Trophoblast cell (in vitro differentiated cells and primary cell): ENCODE measurements around the gene GALNT16.
A peak's percentile ranks its signal among the peaks of the same experiment; 100 is the strongest.

ENCODE experiments used
- DNase-seq, 2 donors: peaks; one replicate each; pipeline ENCODE4 v3.0.0-alpha.2; 2016
- H2AFZ ChIP-seq: 2 replicates; pipeline ENCODE4 v1.6.1; 2013; ENCODE audit warnings: low read length, moderate library complexity, mild to moderate bottlenecking; ENCODE audit not compliant: insufficient read depth, poor library complexity
- H2AK5ac ChIP-seq: 2 replicates; pipeline ENCODE4 v1.6.1; 2013; ENCODE audit warnings: mild to moderate bottlenecking, low read length
- H2BK120ac ChIP-seq: 2 replicates; pipeline ENCODE4 v1.6.1; 2013; ENCODE audit warnings: low read length, mild to moderate bottlenecking, moderate library complexity; ENCODE audit not compliant: insufficient read depth, poor library complexity
- H2BK12ac ChIP-seq: 2 replicates; pipeline ENCODE4 v1.6.1; 2013; ENCODE audit warnings: mild to moderate bottlenecking, low read length, moderate library complexity
- H2BK5ac ChIP-seq: 2 replicates; pipeline ENCODE4 v1.6.1; 2013; ENCODE audit warnings: low read length, low read depth, moderate library complexity, mild to moderate bottlenecking; ENCODE audit not compliant: poor library complexity
- H3K14ac ChIP-seq: 2 replicates; pipeline ENCODE4 v1.6.1; 2013; ENCODE audit warnings: mild to moderate bottlenecking, low read length
- H3K18ac ChIP-seq: 2 replicates; pipeline ENCODE4 v1.6.1; 2013; ENCODE audit warnings: mild to moderate bottlenecking, low read length
- H3K23ac ChIP-seq: 2 replicates; pipeline ENCODE4 v1.6.1; 2013; ENCODE audit warnings: low read length
- H3K27ac ChIP-seq: 2 replicates; pipeline ENCODE4 v1.5.1; 2013; ENCODE audit warnings: low read depth, mild to moderate bottlenecking, inconsistent platforms, low read length, moderate library complexity
- H3K27me3 ChIP-seq: 2 replicates; pipeline ENCODE4 v1.6.1; 2013; ENCODE audit warnings: inconsistent platforms, mild to moderate bottlenecking, low read length, moderate library complexity; ENCODE audit not compliant: insufficient read depth
- H3K36me3 ChIP-seq, 2 experiments: 1 replicate in 1 of 2; 2 replicates in 1 of 2; pipeline ENCODE4 v1.6.1; 2013; ENCODE audit warnings: low read length in 2 of 2, mild to moderate bottlenecking in 2 of 2, moderate library complexity in 1 of 2; ENCODE audit not compliant: insufficient read depth in 2 of 2, control insufficient read depth in 1 of 2
- H3K4ac ChIP-seq: 2 replicates; pipeline ENCODE4 v1.6.1; 2013; ENCODE audit warnings: low read depth, mild to moderate bottlenecking, low read length, moderate library complexity
- H3K4me1 ChIP-seq, 2 experiments: 1 replicate in 1 of 2; 2 replicates in 1 of 2; pipeline ENCODE4 v1.6.1; 2013; ENCODE audit warnings: low read length in 2 of 2, mild to moderate bottlenecking in 2 of 2, moderate library complexity in 1 of 2; ENCODE audit not compliant: insufficient read depth in 2 of 2, control insufficient read depth in 1 of 2
- H3K4me2 ChIP-seq: 2 replicates; pipeline ENCODE4 v1.6.1; 2013; ENCODE audit warnings: inconsistent platforms, mild to moderate bottlenecking, low read length, moderate library complexity
- H3K4me3 ChIP-seq: 2 replicates; pipeline ENCODE4 v1.5.1; 2013; ENCODE audit warnings: mild to moderate bottlenecking, low read depth, low read length, inconsistent platforms
- H3K79me1 ChIP-seq: one replicate; pipeline ENCODE4 v1.6.1; 2013; ENCODE audit warnings: low read length
- H3K79me2 ChIP-seq: 2 replicates; pipeline ENCODE4 v1.6.1; 2013; ENCODE audit warnings: low read length, mild to moderate bottlenecking; ENCODE audit not compliant: control insufficient read depth, insufficient read depth, poor library complexity
- H3K9ac ChIP-seq: 2 replicates; pipeline ENCODE4 v1.6.1; 2013; ENCODE audit warnings: mild to moderate bottlenecking, low read length
- H3K9me3 ChIP-seq: 2 replicates; pipeline ENCODE4 v1.6.1; 2013; ENCODE audit warnings: low read depth, mild to moderate bottlenecking, control low read depth, inconsistent platforms, low read length; ENCODE audit not compliant: insufficient read depth
- H4K12ac ChIP-seq: 2 replicates; pipeline ENCODE4 v1.6.1; 2013; ENCODE audit warnings: low read depth, mild to moderate bottlenecking, low read length, moderate library complexity
- H4K8ac ChIP-seq: 2 replicates; pipeline ENCODE4 v1.6.1; 2013; ENCODE audit warnings: low read depth, mild to moderate bottlenecking, low read length, moderate library complexity
- H4K91ac ChIP-seq: one replicate; pipeline ENCODE4 v1.6.1; 2013; ENCODE audit warnings: low read depth, mild to moderate bottlenecking, low read length, moderate library complexity
- WGBS: extraction: QIAGEN DNeasy Blood & Tissue Kit; methylation state at CpG from one replicate; pipeline ENCODE4 v1.1.7; 2013; ENCODE audit warnings: missing lambda C conversion rate; ENCODE audit not compliant: insufficient read length, insufficient coverage; ENCODE audit errors: extremely low coverage; 5-methylcytosine and 5-hydroxymethylcytosine counted together

GALNT16 gene

DNA sequence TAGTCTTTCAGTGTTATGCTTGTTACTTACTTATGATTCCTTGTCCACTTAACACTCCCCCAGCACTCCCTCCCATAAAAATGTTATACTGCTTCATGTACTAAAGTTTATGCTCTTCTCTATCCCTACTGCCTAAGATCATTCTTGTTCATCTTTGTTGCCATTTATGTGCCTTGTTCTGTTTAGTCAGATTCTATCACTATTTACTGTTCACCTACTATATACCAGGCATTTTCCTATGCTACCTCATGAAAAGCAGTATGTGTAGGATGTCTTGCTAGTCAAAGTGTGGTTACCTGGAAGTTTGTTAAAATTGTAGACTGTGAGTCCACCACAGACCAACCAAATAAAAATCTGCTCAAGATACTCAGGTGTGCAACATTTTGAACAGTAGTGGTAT is 114.3 kb downstream of the GALNT16 start:
- no peak overlapping the region for H2AK5ac ChIP-seq
- H3K36me3 ChIP-seq: peaks cover 0 to 12% of the 10 kb centered on the region in 2 experiments
- no peak overlapping the region for H4K12ac ChIP-seq
- H3K9me3 ChIP-seq: no peaks in the 10 kb centered on the region
- no peak overlapping the region for H3K18ac ChIP-seq
- no peak overlapping the region for H3K14ac ChIP-seq
- H2BK120ac ChIP-seq: no peak overlapping the region
- no peak overlapping the region for H4K91ac ChIP-seq
- no peak overlapping the region for H4K8ac ChIP-seq
- DNase-seq: no peak
- no peaks in the 10 kb centered on the region for H3K27me3 ChIP-seq
- H2BK5ac ChIP-seq: no peak overlapping the region
- no peaks in the 10 kb centered on the region for H3K4me1 ChIP-seq
- H3K4me2 ChIP-seq: no peak overlapping the region
- H2BK12ac ChIP-seq: no peak overlapping the region
- no peak overlapping the region for H3K9ac ChIP-seq
- H2AFZ ChIP-seq: no peak overlapping the region
- H3K4ac ChIP-seq: no peak overlapping the region
- no peaks in the 10 kb centered on the region for H3K79me2 ChIP-seq
- no peak overlapping the region for H3K27ac ChIP-seq
- no peaks in the 10 kb centered on the region for H3K79me1 ChIP-seq
- H3K23ac ChIP-seq: no peak overlapping the region
- no peak overlapping the region for H3K4me3 ChIP-seq

DNA sequence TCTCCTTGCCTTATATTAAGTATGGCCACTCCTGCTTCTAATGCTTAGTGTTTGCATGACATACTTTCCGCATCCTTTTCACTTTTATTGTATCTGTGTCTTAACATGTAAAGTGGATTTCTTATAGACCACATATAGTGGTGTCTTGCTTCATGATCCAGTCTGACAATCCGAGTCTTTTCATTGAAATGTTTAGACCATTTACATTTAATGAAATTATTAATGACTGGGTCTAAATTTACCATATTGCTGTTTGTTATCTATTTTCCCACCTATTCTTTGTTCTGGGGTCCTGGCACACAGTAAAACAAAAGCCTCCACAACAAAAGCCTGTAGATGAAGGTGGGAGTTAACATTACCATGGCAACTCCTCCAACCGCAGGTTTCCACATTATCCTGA is 115.2 kb downstream of the GALNT16 start:
- Histone ChIP-seq H3K4me3 (no peak overlapping the region), H3K79me2 (no peaks in the 10 kb centered on the region), H3K18ac (no peak overlapping the region), H3K36me3 (peaks cover 0 to 12% of the 10 kb centered on the region in 2 experiments), H3K4ac (no peak overlapping the region), H4K8ac (no peak overlapping the region), H3K27me3 (no peaks in the 10 kb centered on the region), H2BK12ac (no peak overlapping the region), H2BK120ac (no peak overlapping the region), H3K4me2 (no peak overlapping the region), H3K23ac (no peak overlapping the region), H2AFZ (no peak overlapping the region), H3K4me1 (no peaks in the 10 kb centered on the region), H4K12ac (no peak overlapping the region), H3K9me3 (no peaks in the 10 kb centered on the region), H3K9ac (no peak overlapping the region), H3K14ac (no peak overlapping the region), H2BK5ac (no peak overlapping the region), H3K27ac (no peak overlapping the region), H3K79me1 (no peaks in the 10 kb centered on the region), H2AK5ac (no peak overlapping the region), H4K91ac (no peak overlapping the region)
- no CpG with 5 or more reads among the region's 3 CpGs for WGBS
- no peak for DNase-seq

DNA sequence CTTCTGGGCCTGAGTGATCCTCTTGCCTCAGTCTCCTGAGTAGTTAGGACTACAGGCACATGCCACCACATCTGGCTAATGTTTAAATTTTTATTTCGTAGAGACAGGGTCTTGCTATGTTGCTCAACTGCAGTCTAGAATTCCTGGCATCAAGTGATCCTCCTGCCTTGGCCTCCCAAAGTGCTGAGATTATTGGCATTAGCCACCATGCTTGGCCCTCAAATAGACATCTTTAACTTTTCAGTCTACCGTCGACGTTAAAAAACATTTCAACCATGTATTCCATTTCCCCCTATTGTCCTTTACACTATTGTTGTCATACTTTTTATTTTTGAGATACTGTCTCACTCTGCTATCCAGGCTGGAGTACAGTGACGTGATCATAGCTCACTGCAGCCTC is 115.8 kb downstream of the GALNT16 start:
- no peak overlapping the region for H3K27ac ChIP-seq
- no peak overlapping the region for H4K8ac ChIP-seq
- WGBS: no CpG with 5 or more reads among the region's 5 CpGs
- H3K4me2 ChIP-seq: no peak overlapping the region
- no peak overlapping the region for H3K18ac ChIP-seq
- H2BK120ac ChIP-seq: no peak overlapping the region
- no peaks in the 10 kb centered on the region for H3K27me3 ChIP-seq
- H3K4ac ChIP-seq: no peak overlapping the region
- no peak overlapping the region for H3K4me3 ChIP-seq
- H3K23ac ChIP-seq: no peak overlapping the region
- H3K36me3 ChIP-seq: peaks cover 2 to 14% of the 10 kb centered on the region in 2 experiments
- H3K9ac ChIP-seq: no peak overlapping the region
- DNase-seq: no peak
- H3K9me3 ChIP-seq: no peaks in the 10 kb centered on the region
- no peak overlapping the region for H2AFZ ChIP-seq
- no peak overlapping the region for H3K14ac ChIP-seq
- H4K91ac ChIP-seq: no peak overlapping the region
- H2AK5ac ChIP-seq: no peak overlapping the region
- no peak overlapping the region for H2BK5ac ChIP-seq
- no peak overlapping the region for H4K12ac ChIP-seq
- H3K4me1 ChIP-seq: no peaks in the 10 kb centered on the region
- H3K79me1 ChIP-seq: no peaks in the 10 kb centered on the region
- H2BK12ac ChIP-seq: no peak overlapping the region
- no peaks in the 10 kb centered on the region for H3K79me2 ChIP-seq

DNA sequence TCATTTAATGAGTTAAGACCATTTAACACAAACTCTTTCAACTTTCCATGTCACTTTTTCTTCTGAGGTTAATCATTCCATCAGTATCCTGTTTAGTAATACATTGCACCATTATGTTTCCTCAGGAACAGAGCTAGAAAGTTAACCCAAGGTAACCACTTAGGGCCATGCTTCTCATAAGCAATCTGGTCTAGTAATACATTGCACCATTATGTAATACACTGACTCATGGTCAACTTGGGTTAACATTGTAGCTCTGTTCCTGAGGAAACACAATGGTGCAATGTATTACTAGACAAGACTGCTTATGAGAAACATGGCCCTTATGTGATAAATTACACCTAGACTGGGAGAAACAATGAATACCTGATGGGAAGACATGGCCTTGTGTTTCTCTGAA is 116.5 kb downstream of the GALNT16 start:
- no peak overlapping the region for H4K8ac ChIP-seq
- no peaks in the 10 kb centered on the region for H3K4me1 ChIP-seq
- no peak overlapping the region for H4K91ac ChIP-seq
- H3K27me3 ChIP-seq: no peaks in the 10 kb centered on the region
- no peaks in the 10 kb centered on the region for H3K9me3 ChIP-seq
- H2BK120ac ChIP-seq: no peak overlapping the region
- no peak overlapping the region for H4K12ac ChIP-seq
- H2AK5ac ChIP-seq: no peak overlapping the region
- H2BK12ac ChIP-seq: no peak overlapping the region
- H3K4ac ChIP-seq: no peak overlapping the region
- peaks cover 2 to 14% of the 10 kb centered on the region in 2 experiments for H3K36me3 ChIP-seq
- no peak overlapping the region for H3K9ac ChIP-seq
- H2BK5ac ChIP-seq: no peak overlapping the region
- no peaks in the 10 kb centered on the region for H3K79me1 ChIP-seq
- no peak overlapping the region for H3K23ac ChIP-seq
- H3K27ac ChIP-seq: no peak overlapping the region
- DNase-seq: peak in 1 of 2 donors; percentile 15
- no peak overlapping the region for H3K14ac ChIP-seq
- no peak overlapping the region for H3K18ac ChIP-seq
- H2AFZ ChIP-seq: no peak overlapping the region
- no peak overlapping the region for H3K4me2 ChIP-seq
- H3K79me2 ChIP-seq: no peaks in the 10 kb centered on the region
- no peak overlapping the region for H3K4me3 ChIP-seq

DNA sequence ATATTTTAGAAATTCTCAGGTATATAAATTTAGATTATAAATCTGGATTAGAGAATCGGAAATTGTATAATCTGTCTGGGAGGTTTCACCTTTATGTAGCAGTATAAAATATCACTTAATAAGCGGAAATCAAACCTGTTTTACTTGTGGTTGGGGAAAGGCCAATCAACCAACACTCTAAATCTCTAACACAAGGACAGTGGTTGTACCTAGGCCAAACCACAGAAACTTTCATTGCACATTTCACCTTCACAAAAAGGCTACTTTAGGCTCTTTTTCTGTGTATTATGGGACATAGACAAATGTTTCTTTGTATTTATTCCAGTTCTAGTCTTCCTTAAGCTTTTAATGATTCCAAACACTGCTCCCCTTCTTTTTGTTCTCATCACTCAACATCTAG is 118.3 kb downstream of the GALNT16 start:
- no peaks in the 10 kb centered on the region for H3K9me3 ChIP-seq

More for the DNA sequence above, 118.3 kb downstream of the GALNT16 start:
- Histone ChIP-seq H3K4ac (no peak overlapping the region), H3K4me3 (no peak overlapping the region), H4K91ac (no peak overlapping the region), H3K14ac (no peak overlapping the region), H4K12ac (no peak overlapping the region), H3K79me1 (no peaks in the 10 kb centered on the region), H2AK5ac (no peak overlapping the region), H3K27me3 (no peaks in the 10 kb centered on the region), H3K18ac (no peak overlapping the region), H3K4me2 (no peak overlapping the region), H3K79me2 (no peaks in the 10 kb centered on the region), H3K27ac (no peak overlapping the region), H3K36me3 (peaks cover 9 to 17% of the 10 kb centered on the region in 2 experiments), H3K23ac (no peak overlapping the region), H3K9ac (no peak overlapping the region), H2BK120ac (no peak overlapping the region), H3K4me1 (no peaks in the 10 kb centered on the region), H2BK5ac (no peak overlapping the region), H2AFZ (no peak overlapping the region), H4K8ac (no peak overlapping the region), H2BK12ac (no peak overlapping the region)
- DNase-seq: no peak
- no CpG with 5 or more reads among the region's 2 CpGs for WGBS
